Frontal cortex (tissue), 4 donors: Measurements from ENCODE around the gene CEP85L. TPM values are rescaled to one million over a fixed set of nuclear protein-coding genes. Genes with fewer than 3 reads are reported as not detected.

Experiments used
- DNase-seq, 2 donors: peaks; one replicate each; pipeline ENCODE4 v3.0.0; 2012; ENCODE audit warnings: low spot score in 2 of 2
- FAIRE-seq: peaks from 2 replicates; lab custom pipeline; 2012; peaks lifted over from hg19 to GRCh38; lab: Jason Lieb, UNC
- total RNA-seq: library from RNA; depleted of rRNA; stranded (reverse); fragments of >200 nt; gene quantifications from one replicate; pipeline ENCODE4 v1.2.3, GENCODE V29; 2014
- donor health status: control.
- donor health status: control.
- donor health status: control.

CEP85L gene
- total RNA-seq, 1 donor from 2014 or later: 42.4 TPM

DNA sequence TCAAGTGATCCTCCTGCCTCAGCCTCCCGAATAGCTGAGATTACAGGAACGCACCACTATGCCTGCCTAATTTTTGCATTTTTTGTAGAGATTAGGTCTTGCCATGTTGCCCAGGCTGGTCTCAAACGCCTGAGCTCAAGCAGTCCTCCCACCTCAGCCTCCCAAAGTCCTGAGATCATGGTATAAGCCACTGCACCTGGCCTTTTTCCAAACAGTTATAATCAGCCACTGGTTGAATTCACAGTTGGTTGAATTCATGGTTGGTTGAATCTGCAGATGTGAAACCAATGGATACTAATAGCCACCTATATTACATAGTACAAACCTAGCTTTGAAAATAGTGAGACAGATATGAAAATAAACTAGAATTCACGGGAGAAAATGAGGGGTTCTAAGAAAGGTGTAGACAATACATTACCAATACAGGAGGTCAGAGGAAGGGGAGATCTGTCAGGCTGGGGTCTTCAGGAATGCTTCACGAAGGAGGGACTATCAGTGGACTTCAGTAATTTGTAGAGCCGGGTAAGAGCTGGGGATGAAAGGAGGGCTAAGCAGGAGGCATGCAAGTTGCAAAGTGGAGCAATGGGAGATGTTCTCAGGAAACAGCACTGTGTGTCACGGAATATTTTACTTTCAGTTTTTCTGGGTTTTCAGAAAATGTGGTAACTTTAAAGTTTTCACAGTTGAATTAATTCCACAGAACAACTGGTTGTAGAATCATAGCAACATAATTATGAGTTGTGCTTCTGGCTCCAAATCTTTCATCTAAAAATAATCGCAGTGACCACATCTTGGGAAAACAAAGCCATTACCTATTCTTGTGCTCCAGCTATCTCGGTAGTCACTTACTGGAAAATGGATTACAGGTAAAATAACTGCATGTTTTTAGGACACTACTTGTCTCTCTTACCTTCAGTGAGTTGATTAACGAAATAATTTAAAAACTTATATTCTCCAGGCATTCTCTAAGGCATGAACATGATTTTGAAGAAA is 12.9 kb upstream of the CEP85L start:
- FAIRE-seq (no peak), DNase-seq (no peak)

DNA sequence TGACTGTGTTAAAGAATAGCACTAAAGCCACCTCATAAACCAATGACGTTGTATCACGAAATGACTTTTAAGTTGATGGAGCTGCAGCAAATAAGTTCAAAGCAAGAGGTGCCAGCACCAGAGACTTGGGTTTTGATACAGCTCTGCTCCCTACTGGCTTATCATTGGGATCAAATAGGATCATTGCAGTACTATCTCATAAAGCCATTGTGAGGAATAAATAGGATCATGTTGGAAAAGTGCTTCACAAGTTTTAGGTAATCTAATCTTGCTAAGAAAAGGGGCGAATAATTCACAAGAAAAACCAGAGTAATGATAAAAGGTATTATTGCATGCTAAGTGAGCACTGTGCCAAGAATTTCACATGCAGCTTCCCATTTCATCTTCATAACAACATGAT is 10.4 kb upstream of the CEP85L start:
- FAIRE-seq: no peak
- no peak for DNase-seq

DNA sequence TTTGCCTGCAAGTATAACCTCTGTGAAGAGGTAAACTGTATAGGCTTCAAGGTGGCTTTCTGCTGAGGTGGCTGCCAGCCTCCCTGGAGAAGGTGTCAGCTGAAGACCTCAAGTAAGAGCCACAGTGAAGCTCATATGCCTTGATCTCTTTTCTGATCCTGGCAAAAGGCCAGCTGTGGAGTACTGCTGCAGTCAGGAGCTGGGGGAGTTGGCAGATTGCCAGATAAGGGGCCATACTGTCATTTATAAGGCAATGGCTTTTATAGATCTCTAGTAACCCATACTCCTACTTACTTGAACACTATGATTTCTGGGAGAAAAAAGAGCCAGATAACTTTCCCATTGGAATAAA is 8.8 kb upstream of the CEP85L start:
- no peak for DNase-seq
- FAIRE-seq: no peak

DNA sequence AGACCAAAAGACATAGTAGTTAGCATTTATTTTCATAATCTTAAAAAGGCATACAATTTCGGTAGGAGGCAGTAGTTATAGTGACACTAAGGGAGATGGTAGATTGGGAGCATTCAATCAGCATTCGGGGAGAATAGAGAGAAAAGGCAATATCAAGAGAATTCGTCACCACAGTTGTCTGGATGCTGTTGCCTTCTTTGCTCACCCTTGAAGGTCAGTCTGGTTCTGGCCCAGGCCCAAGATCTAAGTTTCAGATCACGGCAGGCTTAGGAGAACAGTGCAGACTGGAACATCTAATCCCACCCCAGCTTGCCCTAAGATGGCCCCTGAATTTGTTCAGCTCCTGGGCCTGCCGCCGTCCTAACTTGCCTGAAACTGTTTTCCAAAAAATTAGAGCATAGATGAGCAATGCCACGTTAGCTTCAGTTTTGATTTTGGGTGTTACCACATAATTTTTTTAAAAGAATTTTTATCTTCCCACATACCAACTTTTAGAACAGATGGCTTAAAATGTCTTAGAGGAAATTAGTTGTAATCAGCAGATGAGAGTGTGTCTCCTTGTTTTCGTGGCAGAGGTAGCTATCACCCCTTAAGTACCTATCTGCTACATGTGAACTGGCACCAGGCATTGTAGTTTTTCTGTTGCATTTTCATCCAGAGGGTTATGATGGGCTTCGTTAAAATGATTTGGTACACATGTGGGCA is 8.3 kb upstream of the CEP85L start:
- FAIRE-seq: no peak
- DNase-seq: no peak

DNA sequence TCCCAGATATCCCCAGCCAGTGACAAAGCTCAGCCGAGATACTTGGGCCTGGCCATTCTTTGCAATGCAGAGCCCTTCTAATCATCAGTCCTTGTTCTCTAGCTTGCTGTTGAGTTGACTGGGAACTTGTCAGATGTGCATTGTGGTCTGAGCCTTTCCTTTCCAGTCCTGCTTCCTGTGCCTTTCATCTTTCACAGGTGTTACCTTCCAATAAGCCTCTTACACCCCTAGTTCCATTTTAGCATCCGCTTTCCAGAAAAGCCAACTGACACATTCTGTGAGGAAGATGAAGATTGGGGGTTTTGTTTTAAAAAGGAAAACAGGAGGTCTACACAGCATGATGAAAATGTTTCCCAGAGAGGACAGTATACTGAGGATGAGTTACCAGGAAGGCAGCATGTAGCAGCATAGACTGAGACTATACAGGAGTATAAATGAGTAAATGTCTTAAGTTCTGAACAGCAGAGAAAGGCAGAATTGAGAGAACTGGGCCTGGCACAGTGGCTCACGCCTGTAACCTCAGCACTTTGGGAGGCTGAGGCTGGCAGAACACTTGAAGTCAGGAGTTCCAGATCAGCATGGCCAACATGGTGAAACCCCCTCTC is 5.6 kb upstream of the CEP85L start:
- FAIRE-seq: no peak
- no peak for DNase-seq

DNA sequence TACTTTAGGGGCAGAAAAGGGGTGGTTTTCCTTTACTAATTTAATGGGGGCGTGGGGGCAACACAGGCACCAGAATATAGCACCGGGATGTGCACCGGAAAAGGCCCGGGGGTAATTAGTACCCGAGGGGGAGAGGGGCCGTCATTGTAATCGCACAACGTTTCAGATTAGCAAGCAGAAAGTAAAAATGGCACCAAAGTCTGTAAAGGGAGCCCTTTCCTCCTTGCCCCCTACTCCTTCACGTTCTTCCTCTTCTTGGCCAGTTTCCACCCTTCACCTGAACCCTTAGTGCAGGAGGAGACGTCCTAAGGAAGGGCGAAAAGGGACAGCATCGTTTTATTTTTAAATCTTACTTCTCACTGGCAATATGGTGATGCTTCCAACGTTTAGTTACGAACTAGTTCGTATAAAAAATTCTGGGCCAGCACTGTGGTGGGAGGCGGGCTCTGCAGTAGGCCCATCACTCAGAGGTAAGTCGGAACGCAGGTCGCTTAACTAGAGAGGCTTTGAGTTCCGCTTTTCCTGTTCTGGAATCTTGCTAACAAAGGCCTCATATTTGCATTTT is 742 bp upstream of the CEP85L start:
- DNase-seq: no peak
- no peak for FAIRE-seq

DNA sequence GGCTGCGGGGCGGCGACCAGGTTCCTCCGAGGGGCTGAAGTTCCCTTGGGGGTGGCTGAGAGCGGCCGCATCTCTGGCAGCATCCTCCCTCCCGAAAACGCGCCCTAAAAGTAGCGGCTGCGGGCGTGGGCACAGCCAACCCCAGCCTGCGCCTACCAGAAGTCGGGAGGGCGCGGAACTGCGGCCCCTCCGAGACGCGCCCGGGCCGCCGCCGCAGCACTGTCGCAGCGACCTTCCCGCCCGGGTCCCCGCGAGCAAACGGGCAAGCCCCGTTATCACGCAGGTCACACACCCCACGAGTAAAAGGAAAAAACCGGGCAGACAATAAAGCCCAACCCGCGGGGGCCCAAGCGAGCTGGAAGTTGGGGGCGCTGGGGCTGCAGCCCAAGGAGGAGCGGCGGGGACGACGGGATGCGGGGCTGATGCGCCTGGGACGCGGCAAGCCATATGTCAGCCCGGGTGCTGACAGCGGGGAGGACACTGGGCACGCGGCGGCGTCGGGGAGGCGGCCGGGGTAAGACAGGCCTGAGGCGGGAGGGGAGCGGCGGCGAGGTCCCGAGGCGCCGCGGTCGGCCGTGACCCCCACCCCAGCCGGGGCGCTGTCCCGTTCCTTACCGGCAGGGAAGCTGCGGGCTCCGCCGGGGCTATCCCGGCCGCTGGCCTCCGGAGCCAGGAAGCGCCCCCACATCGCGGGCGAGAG is 659 bp downstream of the CEP85L start:
- FAIRE-seq (no peak), DNase-seq (peak; percentile 32 to 62)

DNA sequence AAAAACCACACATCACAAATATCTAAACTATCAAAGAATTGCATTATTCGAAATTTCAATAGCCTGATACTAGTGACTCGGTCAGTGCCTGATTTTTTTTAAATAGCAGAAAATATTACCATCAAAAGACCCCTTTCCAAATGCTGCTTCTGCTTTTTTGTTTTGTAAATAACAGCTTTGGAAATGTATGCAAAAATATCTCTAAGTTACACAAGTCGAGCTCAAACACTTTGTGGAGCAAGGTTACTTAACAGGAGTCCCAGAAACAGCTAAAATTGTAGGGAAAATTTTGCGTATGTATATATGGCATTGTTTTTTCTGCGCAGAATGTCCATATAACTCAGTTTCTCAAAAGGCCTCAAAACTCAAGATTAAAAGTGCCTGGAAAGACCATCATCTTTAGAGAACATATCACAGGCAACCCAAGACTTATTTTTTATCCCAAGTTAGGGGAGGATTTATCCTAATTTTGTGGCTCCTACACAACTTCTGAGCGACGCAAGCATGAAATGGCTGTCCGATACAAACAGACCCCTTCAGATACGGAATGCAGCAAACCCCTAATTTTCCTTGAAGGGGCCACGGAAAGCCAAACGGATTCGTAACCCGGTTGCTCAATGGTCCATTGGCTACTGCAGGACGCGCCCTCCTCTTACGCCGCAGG is 1.3 kb downstream of the CEP85L start:
- no peak for FAIRE-seq
- no peak for DNase-seq

DNA sequence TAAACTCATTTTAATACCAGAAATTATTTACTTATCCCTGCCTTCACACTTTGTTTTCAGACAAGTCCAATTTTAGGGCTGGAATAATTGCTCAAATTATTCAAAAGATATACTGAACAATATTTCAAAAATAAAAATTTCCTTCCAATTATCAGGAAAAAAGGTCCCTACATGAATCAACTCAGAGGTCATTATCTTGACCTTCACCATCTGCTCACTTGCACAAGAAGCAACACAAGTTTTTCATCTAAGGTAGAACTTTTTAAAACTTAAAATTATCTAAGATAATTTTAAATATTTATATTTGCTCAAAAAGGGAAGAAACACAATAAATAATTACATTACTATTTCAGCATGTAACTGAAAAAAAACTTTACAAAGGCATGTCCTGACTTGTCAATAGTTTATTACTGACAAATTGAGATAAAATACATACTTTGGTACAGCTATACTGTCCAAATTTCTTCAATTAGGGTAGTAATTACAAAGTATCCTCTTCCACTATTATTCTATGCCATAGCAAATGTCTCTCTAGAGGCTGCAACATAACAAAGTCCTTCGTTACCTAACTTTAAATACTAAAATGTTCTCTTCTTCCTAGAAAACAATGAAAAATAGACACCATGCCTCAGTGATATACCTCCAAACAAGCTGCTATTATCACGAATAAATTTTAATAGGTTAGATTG is 2.4 kb downstream of the CEP85L start:
- DNase-seq: no peak
- peak; percentile 50 for FAIRE-seq

DNA sequence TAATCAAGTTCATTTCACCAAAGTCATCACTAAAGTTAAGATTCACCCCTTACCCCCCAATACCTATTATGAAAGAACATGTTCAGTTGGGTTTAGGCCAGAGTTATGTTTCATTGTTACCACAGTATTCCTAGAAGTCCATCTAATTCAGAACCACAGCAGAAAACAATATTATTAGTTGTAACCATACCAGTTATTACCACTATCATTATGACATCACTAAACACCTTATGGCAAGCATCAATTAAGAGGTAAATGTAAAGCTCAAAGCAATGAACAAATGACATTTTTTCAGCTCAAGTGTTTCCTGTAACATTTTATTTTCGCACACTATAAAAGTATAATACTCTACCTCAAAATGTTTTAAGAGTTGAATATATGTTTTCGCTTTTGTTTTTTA is 4.4 kb downstream of the CEP85L start:
- no peak for DNase-seq
- FAIRE-seq: no peak

DNA sequence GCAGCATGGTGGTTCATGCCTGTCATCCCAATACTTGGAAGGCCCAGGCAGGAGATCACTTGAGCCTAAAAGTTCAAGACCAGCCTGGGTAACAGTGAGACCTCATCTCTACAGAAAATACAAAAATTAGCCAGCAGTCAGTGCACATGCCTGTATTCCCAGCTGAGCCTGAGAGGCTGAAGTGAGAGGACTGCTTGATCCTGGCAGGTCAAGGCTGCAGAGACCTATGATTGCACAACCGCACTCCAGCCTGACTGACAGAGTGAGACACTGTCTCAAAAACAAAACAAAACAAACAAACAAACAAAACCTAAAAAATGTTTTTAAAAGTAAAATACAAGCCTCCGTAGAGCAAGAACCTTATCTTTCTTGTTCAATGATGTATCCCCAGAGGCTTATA is 6.0 kb downstream of the CEP85L start:
- DNase-seq: no peak
- no peak for FAIRE-seq

DNA sequence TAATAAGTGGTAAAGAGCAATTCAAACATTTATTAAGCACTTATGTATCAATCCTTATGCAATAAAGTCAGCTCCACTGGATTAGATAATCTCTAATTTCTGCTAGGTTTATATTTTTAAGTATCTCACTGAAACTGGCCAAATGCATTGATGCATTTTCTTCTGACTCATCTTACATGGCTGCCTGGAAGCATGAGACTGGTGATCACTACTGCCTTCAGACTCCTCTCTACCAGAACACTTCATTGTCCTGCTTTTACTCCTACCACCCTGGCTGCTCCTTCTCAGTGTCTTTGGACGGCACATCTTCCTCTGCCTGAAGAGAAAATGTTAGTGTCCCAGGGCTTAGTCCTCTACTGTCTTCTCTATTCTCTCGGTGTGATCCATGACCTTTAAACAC is 7.4 kb downstream of the CEP85L start:
- FAIRE-seq (no peak), DNase-seq (no peak)

DNA sequence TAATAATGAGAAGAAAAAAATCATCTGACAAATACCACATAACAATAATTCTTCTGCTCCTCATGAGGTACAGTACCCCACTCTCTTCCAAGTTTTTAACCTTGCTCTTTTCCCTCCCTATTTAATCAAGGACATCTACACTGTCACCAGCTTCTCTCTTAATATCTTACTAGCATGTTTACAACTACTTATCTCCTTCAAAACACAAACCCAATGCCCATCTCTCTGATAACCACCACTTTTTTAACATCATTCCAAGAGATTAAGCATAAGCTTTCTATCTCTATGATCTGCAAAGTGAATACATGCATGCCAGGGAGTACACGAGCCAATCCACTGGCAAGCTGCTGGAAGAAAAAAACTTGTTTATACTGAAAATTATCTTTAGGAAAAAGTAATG is 10.3 kb downstream of the CEP85L start:
- DNase-seq (no peak), FAIRE-seq (no peak)

DNA sequence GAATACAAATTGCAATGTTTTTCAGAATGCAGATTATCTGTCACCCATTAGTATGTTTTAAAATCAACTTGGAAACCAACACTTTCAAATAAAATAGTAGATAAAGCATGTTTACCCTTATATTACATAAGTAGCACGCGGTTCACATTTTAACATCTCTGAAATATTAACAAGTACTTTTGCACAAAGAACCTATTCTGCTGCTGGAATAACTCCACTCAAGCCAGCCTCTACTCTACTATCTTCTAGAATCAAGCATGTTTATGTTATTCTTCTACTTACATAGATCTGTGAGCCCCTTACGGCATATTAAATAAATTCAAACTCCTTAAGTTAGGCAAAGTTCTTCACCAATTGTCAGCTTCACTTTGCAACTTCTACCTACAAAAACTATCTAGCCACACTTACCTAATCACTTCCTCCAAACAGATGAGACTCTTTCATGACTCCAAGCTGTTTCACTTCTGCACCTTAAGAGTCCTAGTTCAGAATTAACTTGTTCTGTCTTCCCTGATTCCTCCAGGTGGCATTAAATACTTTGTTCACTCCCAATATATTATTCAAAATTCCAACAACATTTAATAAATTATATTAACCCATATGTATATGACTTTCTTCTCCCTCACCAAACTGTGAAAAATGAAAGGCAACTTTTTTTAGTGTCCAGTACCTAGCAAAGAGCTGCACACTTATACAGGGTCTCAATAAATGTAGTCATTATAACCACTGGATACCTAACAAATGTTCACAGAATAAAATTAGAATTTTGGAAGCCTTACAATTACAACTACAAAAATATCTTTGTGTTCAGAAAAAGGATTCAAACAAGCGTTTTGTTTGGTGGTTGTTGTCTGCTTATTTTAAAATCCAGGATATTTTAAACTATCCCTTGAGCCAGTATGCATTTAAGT is 12.1 kb downstream of the CEP85L start:
- no peak for DNase-seq
- FAIRE-seq: no peak

DNA sequence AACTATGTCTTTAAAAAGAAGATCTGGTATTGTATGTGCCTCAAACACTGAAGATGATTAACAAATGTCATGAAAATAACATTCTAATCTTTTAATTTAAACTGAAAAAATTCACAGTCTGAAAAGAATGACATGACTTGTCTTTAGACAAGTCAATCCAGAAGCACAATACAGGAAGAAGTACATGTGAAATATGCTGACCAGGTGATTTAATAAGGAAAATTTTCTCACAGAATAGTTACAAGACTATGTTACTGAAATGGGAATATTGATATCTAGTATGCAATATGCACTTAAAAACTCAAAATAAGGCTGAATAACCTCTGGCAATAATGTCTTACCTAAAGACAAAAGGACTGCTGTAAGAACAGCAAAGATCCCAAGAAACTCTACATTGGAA is 13.1 kb downstream of the CEP85L start:
- no peak for DNase-seq
- FAIRE-seq: no peak

DNA sequence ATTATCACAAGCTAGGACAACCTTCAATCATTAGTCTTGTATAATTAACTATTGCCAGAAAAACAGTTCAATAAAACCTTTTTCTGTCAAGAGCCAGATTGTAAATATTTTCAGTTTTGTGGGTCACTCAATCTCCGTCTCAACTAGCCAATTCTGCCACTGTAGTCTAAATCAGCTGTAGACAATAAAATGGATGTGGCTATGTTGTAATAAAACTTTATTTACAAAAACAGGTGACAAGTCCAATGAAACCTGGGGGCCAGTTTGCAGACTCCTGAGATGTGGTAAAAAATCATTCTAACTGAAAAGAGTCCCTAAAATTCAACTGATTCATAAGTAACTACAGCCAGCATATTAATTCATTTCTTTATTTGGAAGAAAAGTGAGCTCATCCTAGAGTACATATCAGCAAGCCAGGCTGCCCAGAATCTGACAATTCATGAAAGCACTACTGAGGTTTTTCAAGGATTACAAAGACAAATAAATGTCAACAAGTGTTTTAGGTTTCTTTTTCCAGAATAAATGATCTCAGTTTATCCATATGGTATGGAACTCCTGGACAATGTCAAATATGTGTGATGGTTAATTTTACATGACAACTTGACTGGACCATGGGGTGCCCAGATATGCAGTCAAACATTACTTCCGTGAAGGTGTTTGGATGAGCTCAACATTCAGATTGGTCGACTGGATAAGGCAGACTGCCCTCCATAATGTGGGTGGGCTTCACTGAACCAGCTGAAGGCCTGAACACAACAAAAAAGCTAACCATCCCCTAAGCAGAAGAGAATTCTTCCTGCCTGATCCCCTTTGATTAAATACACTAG is 15.3 kb downstream of the CEP85L start:
- DNase-seq: no peak
- no peak for FAIRE-seq

DNA sequence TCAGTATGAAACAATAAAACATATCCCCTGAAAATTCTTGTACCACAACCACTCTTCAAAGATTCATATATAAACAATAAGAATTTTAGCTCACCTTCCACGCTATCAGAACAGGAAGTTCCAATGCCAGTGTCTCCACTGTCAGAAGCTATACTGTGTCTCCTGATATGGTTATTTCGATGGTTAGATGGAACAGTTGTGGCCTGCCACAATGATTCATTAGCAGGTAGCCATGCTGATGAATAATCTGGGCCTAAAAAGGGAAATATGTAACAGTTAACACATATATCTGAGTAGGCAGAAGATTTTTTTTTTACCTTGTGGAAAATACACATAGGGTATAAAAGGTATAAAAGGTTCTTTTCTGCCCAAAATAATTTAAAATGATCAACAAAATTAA is 19.0 kb downstream of the CEP85L start:
- FAIRE-seq (no peak), DNase-seq (no peak)
